ENCODE results near the gene PTPRE.

The PTPRE gene

GRCh38 chr10:127926455-127926854, 19.6 kb downstream of the PTPRE start:
- no peak for DNase-seq (ENCODE audit: low read depth in 2 of 2)

GRCh38 chr10:127928021-127928806, 21.3 kb downstream of the PTPRE start:
- DNase-seq (ENCODE audit: low read depth in 2 of 2), result no peak

- DNase-seq (ENCODE audit: low read depth in 2 of 2), result no peak
Measured at GRCh38 chr10:127932521-127933270, 25.8 kb downstream of the PTPRE start.

- no peak for DNase-seq (ENCODE audit: low read depth in 2 of 2)
Measured at GRCh38 chr10:127933271-127933670, 26.4 kb downstream of the PTPRE start.

GRCh38 chr10:127934383-127934782, 27.5 kb downstream of the PTPRE start:
- no peak for DNase-seq (ENCODE audit: low read depth in 2 of 2)

GRCh38 chr10:127935071-127935561, 28.2 kb downstream of the PTPRE start:
- no peak for DNase-seq (ENCODE audit: low read depth in 2 of 2)

- DNase-seq (ENCODE audit: low read depth in 2 of 2), result no peak
Measured at GRCh38 chr10:127937069-127937468, 30.2 kb downstream of the PTPRE start.

GRCh38 chr10:127937915-127938463, 31.1 kb downstream of the PTPRE start:
- DNase-seq (ENCODE audit: low read depth in 2 of 2), result no peak

- DNase-seq (ENCODE audit: low read depth in 2 of 2), result no peak
Measured at GRCh38 chr10:127939786-127940330, 33.0 kb downstream of the PTPRE start.

GRCh38 chr10:127940866-127941640, 34.1 kb downstream of the PTPRE start:
- no peak for DNase-seq (ENCODE audit: low read depth in 2 of 2)

- no peak for DNase-seq (ENCODE audit: low read depth in 2 of 2)
Measured at GRCh38 chr10:127942811-127943210, 35.9 kb downstream of the PTPRE start.

GRCh38 chr10:127943336-127943910, 36.5 kb downstream of the PTPRE start:
- no peak for DNase-seq (ENCODE audit: low read depth in 2 of 2)

GRCh38 chr10:127944256-127944655, 37.4 kb downstream of the PTPRE start:
- DNase-seq (ENCODE audit: low read depth in 2 of 2), result no peak

GRCh38 chr10:127945341-127945758, 38.4 kb downstream of the PTPRE start:
- no peak for DNase-seq (ENCODE audit: low read depth in 2 of 2)

GRCh38 chr10:127945948-127946711, 39.2 kb downstream of the PTPRE start:
- no peak for DNase-seq (ENCODE audit: low read depth in 2 of 2)

GRCh38 chr10:127947211-127947610, 40.3 kb downstream of the PTPRE start:
- no peak for DNase-seq (ENCODE audit: low read depth in 2 of 2)

- DNase-seq (ENCODE audit: low read depth in 2 of 2), result no peak
Measured at GRCh38 chr10:127948791-127949190, 41.9 kb downstream of the PTPRE start.

GRCh38 chr10:127949831-127950230, 42.9 kb downstream of the PTPRE start:
- no peak for DNase-seq (ENCODE audit: low read depth in 2 of 2)

GRCh38 chr10:127951861-127952574, 45.1 kb downstream of the PTPRE start:
- DNase-seq (ENCODE audit: low read depth in 2 of 2), result no peak

GRCh38 chr10:127952575-127952869, 45.6 kb downstream of the PTPRE start:
- no peak for DNase-seq (ENCODE audit: low read depth in 2 of 2)
